ENCODE results near the gene HSD17B2.

HSD17B2 gene

DNA sequence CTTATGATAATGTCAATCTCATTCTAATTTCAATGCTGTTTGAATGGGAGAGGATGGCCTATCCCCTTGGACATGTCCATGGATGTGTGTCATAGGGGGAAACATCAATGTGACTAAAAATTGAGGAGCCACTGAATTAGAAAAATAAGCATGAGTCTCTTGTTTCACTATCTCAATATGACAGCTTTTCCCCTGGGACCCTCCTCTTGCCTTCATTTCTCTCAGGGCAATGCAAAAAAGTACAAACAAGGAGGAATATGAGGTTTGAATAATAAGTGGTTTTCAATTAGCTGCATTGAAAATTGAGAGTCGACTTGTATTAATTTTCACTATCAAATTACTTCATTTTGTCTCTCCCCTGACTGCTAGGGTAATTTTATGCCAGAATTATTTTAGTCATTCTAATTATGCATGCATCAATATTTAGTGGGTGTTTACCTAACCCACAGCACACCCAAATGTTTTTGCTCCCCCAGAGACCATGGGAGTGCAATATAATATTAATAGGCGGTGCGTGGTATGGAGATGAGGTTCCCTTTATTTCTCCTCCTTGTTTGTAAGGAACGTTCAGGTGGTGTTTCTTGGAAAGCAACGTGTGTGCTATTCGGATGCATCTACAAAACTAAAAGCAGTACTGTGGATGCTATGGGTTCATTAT is 17.0 kb upstream of the HSD17B2 start:
- H3K4me1 ChIP-seq (ENCODE audit: control insufficient read depth, insufficient read depth, low read length, poor library complexity, severe bottlenecking): no peaks in the 10 kb centered on the region
- no CpG with 5 or more reads among the region's 6 CpGs for WGBS, 2 experiments (ENCODE audit: insufficient coverage in 2 of 2)
- H3K9me3 ChIP-seq (ENCODE audit: control insufficient read depth, low read length): peaks cover 3% of the 10 kb centered on the region
- no peaks in the 10 kb centered on the region for H3K36me3 ChIP-seq (ENCODE audit: control insufficient read depth, insufficient read depth, low read length)
- H3K4me3 ChIP-seq (ENCODE audit: extremely low read depth, insufficient read depth, low read length, poor library complexity, severe bottlenecking): no peak overlapping the region
- no peak overlapping the region for H3K27ac ChIP-seq (ENCODE audit: low read depth, low read length, severe bottlenecking)

GRCh38 chr16:82019535-82019934 is 15.5 kb upstream of the HSD17B2 start:
- no peaks in the 10 kb centered on the region for H3K36me3 ChIP-seq (ENCODE audit: control insufficient read depth, insufficient read depth, low read length)
- no peak overlapping the region for H3K27ac ChIP-seq (ENCODE audit: low read depth, low read length, severe bottlenecking)
- WGBS, 2 experiments (ENCODE audit: insufficient coverage in 2 of 2): 67 to 81% methylated on average over 5 to 7 of the region's 8 CpGs
- peaks cover 3% of the 10 kb centered on the region for H3K9me3 ChIP-seq (ENCODE audit: control insufficient read depth, low read length)
- no peaks in the 10 kb centered on the region for H3K4me1 ChIP-seq (ENCODE audit: control insufficient read depth, insufficient read depth, low read length, poor library complexity, severe bottlenecking)
- no peak overlapping the region for H3K4me3 ChIP-seq (ENCODE audit: extremely low read depth, insufficient read depth, low read length, poor library complexity, severe bottlenecking)

DNA sequence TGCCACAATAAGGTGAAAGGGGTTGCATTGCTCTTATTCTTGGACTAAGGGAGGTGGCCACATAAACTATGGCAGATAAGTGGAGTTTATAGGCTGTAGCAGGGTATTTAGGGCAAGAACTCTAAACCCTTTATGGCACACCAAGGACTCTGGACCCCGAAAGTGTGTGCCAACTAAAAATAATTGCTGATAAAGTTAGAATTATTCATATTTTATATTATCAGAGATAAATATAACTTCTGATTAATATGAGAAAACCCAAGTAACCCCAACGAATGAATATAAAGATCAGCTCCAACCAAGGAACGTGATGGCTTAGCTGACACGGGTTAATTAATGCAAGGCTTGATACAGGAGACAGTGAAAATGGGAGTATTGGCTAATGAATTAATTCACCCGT is 15.0 kb upstream of the HSD17B2 start:
- H3K36me3 ChIP-seq (ENCODE audit: control insufficient read depth, insufficient read depth, low read length): no peaks in the 10 kb centered on the region
- no peaks in the 10 kb centered on the region for H3K4me1 ChIP-seq (ENCODE audit: control insufficient read depth, insufficient read depth, low read length, poor library complexity, severe bottlenecking)
- no peak overlapping the region for H3K4me3 ChIP-seq (ENCODE audit: extremely low read depth, insufficient read depth, low read length, poor library complexity, severe bottlenecking)
- WGBS, 2 experiments (ENCODE audit: insufficient coverage in 2 of 2): 91% methylated on average over 4 of the region's 5 CpGs
- no peak overlapping the region for H3K27ac ChIP-seq (ENCODE audit: low read depth, low read length, severe bottlenecking)
- H3K9me3 ChIP-seq (ENCODE audit: control insufficient read depth, low read length): peaks cover 2% of the 10 kb centered on the region

GRCh38 chr16:82023206-82023605 is 11.8 kb upstream of the HSD17B2 start:
- Histone ChIP-seq H3K4me3 (ENCODE audit: extremely low read depth, insufficient read depth, low read length, poor library complexity, severe bottlenecking) (no peak overlapping the region), H3K36me3 (ENCODE audit: control insufficient read depth, insufficient read depth, low read length) (no peaks in the 10 kb centered on the region)
- 60 to 79% methylated on average over 2 to 5 of the region's 7 CpGs for WGBS, 2 experiments (ENCODE audit: insufficient coverage in 2 of 2)

GRCh38 chr16:82024316-82024715 is 10.7 kb upstream of the HSD17B2 start:
- H3K4me3 ChIP-seq (ENCODE audit: extremely low read depth, insufficient read depth, low read length, poor library complexity, severe bottlenecking): no peak overlapping the region
- 100% methylated on average over 1 of the region's 1 CpG for WGBS, 2 experiments (ENCODE audit: insufficient coverage in 2 of 2)
- H3K4me1 ChIP-seq (ENCODE audit: control insufficient read depth, insufficient read depth, low read length, poor library complexity, severe bottlenecking): no peaks in the 10 kb centered on the region
- no peaks in the 10 kb centered on the region for H3K36me3 ChIP-seq (ENCODE audit: control insufficient read depth, insufficient read depth, low read length)
- H3K27ac ChIP-seq (ENCODE audit: low read depth, low read length, severe bottlenecking): no peak overlapping the region
- no peaks in the 10 kb centered on the region for H3K9me3 ChIP-seq (ENCODE audit: control insufficient read depth, low read length)

More at GRCh38 chr16:82023206-82023605, 11.8 kb upstream of the HSD17B2 start:
- Histone ChIP-seq H3K4me1 (ENCODE audit: control insufficient read depth, insufficient read depth, low read length, poor library complexity, severe bottlenecking) (no peaks in the 10 kb centered on the region), H3K9me3 (ENCODE audit: control insufficient read depth, low read length) (no peaks in the 10 kb centered on the region), H3K27ac (ENCODE audit: low read depth, low read length, severe bottlenecking) (no peak overlapping the region)

DNA sequence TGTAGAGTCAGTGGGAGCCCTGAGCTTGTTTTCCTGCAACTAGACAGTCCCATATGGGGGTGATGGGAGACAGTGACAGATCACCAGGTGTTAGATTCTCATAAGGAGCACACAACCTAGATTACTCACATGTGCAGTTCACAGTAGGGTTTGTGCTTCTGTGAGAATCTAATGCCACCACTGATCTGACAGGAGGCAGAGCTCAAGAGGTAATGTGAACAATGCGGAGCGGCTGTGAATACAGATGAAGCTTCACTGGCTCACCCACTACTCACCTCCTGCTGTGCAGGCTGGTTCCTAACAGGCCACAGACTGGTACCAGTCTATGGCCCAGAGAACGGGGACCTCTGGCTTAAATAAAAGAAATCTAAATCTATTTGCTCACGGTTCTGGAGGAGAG is 10.2 kb upstream of the HSD17B2 start:
- H3K4me3 ChIP-seq (ENCODE audit: extremely low read depth, insufficient read depth, low read length, poor library complexity, severe bottlenecking): no peak overlapping the region
- H3K9me3 ChIP-seq (ENCODE audit: control insufficient read depth, low read length): no peaks in the 10 kb centered on the region
- 88 to 93% methylated on average over 3 to 4 of the region's 4 CpGs for WGBS, 2 experiments (ENCODE audit: insufficient coverage in 2 of 2)
- H3K4me1 ChIP-seq (ENCODE audit: control insufficient read depth, insufficient read depth, low read length, poor library complexity, severe bottlenecking): no peaks in the 10 kb centered on the region
- H3K27ac ChIP-seq (ENCODE audit: low read depth, low read length, severe bottlenecking): no peak overlapping the region
- H3K36me3 ChIP-seq (ENCODE audit: control insufficient read depth, insufficient read depth, low read length): no peaks in the 10 kb centered on the region

DNA sequence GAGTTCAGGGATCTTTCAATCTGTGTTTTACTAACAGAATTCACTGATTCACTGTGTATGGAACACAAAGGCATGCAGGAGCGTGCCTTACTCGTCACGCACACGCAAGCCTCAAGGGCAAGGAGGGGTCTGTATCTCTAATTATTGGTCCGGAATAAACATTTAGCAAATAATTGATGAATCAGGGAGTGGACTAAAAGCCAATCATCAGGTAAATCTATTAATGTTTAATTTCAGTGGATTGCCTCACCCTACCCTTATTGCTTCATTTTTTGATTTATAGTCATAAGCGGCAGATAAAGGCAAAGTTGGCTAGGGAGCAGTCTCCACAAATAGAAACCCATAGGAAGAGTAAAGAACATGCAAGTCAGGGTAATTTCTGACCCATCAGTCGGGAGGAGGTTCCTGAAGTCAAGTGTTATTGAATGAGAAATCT is 7.4 kb upstream of the HSD17B2 start:
- Histone ChIP-seq H3K27ac (ENCODE audit: low read depth, low read length, severe bottlenecking) (no peak overlapping the region), H3K36me3 (ENCODE audit: control insufficient read depth, insufficient read depth, low read length) (no peaks in the 10 kb centered on the region), H3K4me1 (ENCODE audit: control insufficient read depth, insufficient read depth, low read length, poor library complexity, severe bottlenecking) (no peaks in the 10 kb centered on the region), H3K9me3 (ENCODE audit: control insufficient read depth, low read length) (no peaks in the 10 kb centered on the region), H3K4me3 (ENCODE audit: extremely low read depth, insufficient read depth, low read length, poor library complexity, severe bottlenecking) (no peak overlapping the region)
- WGBS, 2 experiments (ENCODE audit: insufficient coverage in 2 of 2): 93 to 95% methylated on average over 4 to 5 of the region's 7 CpGs

DNA sequence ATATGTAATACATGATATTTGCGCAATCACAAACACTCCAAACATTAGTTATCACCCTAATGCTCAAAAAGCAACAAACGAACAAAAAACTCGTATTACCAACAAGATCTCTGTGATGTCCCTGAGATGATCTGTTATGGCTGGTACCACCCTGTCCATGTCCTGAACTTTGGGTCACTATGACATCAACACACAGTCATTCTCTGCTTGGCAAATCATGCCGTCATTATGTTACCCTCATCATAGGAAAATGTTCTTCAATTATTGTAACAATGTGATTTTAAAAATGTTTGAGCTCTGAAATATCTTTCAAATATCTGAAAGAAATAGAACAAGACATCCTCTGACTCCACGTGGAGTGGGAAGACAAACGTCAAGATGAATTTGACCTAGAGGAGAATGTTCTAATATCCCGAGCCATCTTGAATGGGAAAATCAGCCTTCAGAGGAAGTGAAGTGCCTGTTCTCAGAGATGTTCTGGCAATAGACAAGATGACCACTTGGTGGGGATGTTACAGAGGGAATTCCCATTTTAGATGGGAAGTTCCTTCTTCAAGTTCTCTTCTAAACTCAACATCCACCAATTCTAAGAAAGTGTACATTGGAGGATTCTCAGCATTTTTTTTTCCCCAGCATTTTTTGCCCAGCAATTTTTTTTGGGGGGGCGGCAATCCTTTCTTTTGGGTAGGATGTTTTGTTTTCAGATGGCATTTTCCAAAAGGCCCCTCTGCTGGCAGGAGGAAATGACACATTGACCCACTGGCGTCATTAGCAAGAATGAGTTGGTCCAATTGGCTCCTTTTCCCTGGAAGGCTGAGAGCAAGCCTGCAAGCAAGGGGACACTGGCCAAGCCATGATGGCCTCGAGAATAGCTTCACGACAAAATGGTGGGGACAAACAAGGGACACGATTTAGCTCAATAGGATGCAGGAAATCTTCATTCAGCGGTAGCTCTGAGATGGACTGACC is 3.7 kb upstream of the HSD17B2 start:
- H3K36me3 ChIP-seq (ENCODE audit: control insufficient read depth, insufficient read depth, low read length): no peaks in the 10 kb centered on the region
- no peak overlapping the region for H3K27ac ChIP-seq (ENCODE audit: low read depth, low read length, severe bottlenecking)
- 67 to 72% methylated on average over 9 to 10 of the region's 13 CpGs for WGBS, 2 experiments (ENCODE audit: insufficient coverage in 2 of 2)
- H3K9me3 ChIP-seq (ENCODE audit: control insufficient read depth, low read length): no peaks in the 10 kb centered on the region
- no peaks in the 10 kb centered on the region for H3K4me1 ChIP-seq (ENCODE audit: control insufficient read depth, insufficient read depth, low read length, poor library complexity, severe bottlenecking)
- H3K4me3 ChIP-seq (ENCODE audit: extremely low read depth, insufficient read depth, low read length, poor library complexity, severe bottlenecking): no peak overlapping the region

- WGBS, 2 experiments (ENCODE audit: insufficient coverage in 2 of 2): 78 to 98% methylated on average over 4 to 5 of the region's 6 CpGs
- Histone ChIP-seq H3K4me1 (ENCODE audit: control insufficient read depth, insufficient read depth, low read length, poor library complexity, severe bottlenecking) (no peaks in the 10 kb centered on the region), H3K9me3 (ENCODE audit: control insufficient read depth, low read length) (no peaks in the 10 kb centered on the region), H3K36me3 (ENCODE audit: control insufficient read depth, insufficient read depth, low read length) (no peaks in the 10 kb centered on the region), H3K27ac (ENCODE audit: low read depth, low read length, severe bottlenecking) (no peak overlapping the region), H3K4me3 (ENCODE audit: extremely low read depth, insufficient read depth, low read length, poor library complexity, severe bottlenecking) (no peak overlapping the region)
Measured at GRCh38 chr16:82033006-82033405, 2.0 kb upstream of the HSD17B2 start.

GRCh38 chr16:82033683-82034300 is 1.3 kb upstream of the HSD17B2 start:
- Histone ChIP-seq H3K27ac (ENCODE audit: low read depth, low read length, severe bottlenecking) (no peak overlapping the region), H3K9me3 (ENCODE audit: control insufficient read depth, low read length) (no peaks in the 10 kb centered on the region)
- 87 to 94% methylated on average over 2 to 3 of the region's 8 CpGs for WGBS, 2 experiments (ENCODE audit: insufficient coverage in 2 of 2)

More at GRCh38 chr16:82033683-82034300, 1.3 kb upstream of the HSD17B2 start:
- Histone ChIP-seq H3K36me3 (ENCODE audit: control insufficient read depth, insufficient read depth, low read length) (no peaks in the 10 kb centered on the region), H3K4me3 (ENCODE audit: extremely low read depth, insufficient read depth, low read length, poor library complexity, severe bottlenecking) (no peak overlapping the region), H3K4me1 (ENCODE audit: control insufficient read depth, insufficient read depth, low read length, poor library complexity, severe bottlenecking) (no peaks in the 10 kb centered on the region)
